ENCODE results near the gene MARK2.

The MARK2 gene

DNA sequence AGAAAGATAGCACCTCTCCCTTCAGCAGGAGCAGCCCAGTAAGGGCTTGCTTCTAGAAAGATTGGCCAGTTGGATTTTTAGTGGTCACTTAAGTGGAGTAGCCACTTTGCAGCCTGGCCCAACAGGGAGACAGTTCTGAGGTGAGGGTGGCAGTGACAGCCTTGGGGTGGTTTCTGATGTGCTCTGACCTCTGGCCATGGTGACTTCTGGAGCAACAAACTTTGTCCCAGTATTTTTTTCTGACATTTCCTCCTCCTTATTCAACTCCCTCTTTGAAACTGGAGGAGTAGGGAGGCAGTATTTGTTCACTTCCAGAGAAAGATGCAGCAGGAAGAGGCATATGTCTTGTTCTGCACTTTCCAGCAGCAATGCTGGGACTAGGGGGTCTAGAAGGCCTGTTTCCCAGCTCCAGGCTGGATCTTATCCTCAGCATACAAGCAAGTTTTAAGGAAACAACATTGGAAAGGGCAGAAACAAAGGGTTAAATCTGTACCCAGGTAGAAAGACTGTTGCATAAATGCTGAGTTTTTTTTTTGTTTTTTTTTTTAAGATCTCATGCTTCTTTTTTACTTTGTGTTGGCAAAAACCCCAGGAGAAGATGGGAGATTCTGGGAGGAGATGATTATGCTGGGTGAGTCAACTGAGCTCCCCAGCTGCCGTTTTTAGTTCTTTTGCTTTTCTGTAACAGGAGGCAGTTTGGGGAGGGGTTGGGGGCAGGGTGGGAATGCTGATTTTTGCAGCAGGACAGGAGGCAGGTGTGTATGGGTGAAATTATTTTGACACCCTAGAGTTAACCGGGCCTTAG, 40.9 kb downstream of the MARK2 start:
- DNase-seq (ENCODE audit: low read depth in 1 of 2, low spot score in 1 of 2) = no peak

DNA sequence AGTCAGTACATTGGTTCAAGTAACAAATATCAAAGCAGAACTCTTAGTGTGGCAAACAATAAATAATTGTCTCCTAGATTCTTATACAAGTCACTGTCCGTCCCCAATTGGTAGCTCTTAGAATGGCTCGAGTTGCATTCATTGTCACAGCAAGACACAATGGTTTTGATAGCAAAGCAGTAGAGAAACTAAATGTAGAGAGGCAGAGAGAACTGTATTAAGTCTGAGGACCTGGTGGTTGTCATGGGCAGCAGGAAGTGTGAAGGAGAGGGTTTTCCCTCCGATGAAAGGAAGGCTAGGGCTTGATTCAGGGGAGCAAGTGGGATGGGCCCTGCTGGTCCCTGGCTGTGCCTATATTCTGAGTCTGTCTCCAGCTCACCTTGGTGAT, 41.5 kb downstream of the MARK2 start:
- no peak for DNase-seq (ENCODE audit: low read depth in 1 of 2, low spot score in 1 of 2)

DNA sequence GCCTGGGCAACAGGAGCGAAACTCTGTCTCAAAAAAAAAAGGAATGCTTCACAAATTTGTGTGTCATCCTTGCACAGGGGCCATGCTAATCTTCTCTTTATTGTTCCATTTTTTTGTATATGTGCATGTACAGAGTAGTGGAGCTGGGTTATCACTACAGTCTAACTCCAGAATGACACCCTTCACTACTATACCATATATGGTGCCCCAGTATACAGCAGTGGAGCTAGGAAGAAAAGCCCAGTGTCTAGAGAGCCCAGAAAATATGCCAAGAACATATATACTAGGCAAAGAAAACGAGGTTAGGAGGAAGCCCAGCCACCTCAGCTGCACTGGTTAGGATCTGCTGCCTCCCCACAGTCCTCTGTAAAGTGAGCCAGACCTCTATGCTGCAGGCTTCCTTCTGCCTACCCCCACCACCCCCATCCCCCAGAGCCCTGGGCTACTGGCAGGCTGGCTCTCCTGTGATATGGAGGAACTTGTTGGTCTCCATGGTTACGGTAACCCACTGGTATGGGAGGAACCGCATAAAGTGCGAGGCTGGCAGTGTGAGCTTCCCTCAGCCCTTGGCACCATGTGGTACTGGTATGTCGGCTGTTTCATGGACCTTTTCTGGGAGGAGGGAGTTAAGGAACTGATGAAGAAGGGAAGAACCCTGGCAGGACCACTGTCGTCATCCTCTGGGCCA, 43.8 kb downstream of the MARK2 start:
- no peak for DNase-seq (ENCODE audit: low read depth in 1 of 2, low spot score in 1 of 2)

DNA sequence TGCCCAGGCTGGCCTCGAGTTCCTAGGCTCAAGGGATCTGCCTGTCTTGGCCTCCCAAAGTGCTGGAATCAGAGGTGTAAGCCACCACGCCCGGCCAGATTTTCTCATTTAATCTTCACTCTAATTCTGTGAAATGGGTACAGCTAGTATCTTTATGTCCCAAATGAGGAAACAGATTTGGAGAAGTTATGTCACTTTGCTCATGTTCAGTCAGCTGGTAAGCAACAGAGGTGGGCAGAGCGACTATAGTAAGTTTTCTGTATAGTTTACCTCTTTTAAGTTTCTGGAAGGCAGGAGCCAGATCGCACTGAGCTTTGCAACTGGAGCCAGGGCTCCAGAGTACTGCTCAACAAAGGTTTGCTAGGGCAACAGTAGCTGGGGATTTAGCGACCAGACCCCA, 44.9 kb downstream of the MARK2 start:
- DNase-seq (ENCODE audit: low read depth in 1 of 2, low spot score in 1 of 2) = no peak

DNA sequence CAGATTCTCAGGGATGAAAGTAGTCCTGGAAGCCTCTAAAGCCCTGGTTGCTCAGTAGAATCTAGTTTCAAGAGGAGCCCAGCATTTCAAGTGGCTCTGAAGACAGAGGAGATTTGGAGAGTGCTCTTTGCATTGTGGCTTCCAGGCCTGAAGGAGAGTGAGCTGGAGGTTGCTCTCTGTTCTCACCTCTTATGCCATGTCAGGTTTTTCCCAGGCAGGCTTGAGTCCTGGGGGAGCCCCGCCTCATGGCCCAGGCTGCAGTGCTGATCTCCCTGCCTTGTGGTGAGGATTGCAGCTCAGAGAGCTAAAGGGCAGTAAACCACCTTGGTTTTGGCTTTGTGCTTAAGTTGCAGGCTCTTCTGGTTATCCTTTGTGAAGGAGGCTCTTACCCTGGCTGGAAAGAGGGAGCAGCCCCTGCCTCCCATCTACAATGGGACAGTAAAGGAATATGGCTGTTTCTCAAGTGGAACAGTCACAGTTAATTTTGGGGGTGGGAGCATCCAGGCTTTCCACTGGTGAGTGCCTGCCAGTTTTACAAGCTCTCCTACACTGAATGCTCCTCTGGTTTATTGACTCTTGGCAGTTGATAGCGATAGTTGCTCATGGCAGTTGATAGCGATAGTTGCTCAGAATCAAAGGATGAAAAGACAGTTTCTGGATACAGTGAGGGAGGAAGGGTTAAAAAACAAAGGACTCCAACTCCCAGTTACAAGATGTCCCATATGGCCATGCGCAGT, 45.5 kb downstream of the MARK2 start:
- DNase-seq (ENCODE audit: low read depth in 1 of 2, low spot score in 1 of 2) = no peak

DNA sequence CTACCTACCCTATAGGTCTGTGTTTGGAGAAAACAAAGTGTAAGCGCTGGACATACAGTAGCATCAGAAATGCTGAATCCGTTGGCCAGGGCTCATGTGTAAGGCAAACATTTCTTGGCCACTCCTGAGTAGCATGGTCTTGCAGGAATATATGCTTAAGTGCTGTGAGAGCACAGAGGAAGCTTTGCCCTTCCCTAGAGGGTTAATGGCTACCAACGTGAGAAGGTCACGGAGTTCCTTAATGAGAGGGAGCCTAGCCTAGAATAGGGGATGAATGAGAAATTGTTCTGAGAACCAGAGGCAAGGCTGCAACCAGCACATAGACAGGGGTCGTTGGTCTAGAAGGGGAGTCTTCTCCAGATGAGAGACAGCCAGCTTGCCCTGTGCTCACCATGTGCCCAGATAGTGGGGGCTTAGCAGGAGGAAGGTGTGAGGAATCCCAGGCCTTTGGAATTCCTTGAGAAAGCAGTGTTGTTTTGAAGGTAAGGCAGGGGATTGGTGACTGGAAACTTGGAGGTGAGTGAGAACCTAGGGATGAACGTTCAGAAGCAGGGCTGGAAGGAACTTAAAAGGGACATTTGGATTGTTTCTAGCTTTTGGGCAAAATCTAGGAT, 48.6 kb downstream of the MARK2 start:
- DNase-seq (ENCODE audit: low read depth in 1 of 2, low spot score in 1 of 2) = no peak

DNA sequence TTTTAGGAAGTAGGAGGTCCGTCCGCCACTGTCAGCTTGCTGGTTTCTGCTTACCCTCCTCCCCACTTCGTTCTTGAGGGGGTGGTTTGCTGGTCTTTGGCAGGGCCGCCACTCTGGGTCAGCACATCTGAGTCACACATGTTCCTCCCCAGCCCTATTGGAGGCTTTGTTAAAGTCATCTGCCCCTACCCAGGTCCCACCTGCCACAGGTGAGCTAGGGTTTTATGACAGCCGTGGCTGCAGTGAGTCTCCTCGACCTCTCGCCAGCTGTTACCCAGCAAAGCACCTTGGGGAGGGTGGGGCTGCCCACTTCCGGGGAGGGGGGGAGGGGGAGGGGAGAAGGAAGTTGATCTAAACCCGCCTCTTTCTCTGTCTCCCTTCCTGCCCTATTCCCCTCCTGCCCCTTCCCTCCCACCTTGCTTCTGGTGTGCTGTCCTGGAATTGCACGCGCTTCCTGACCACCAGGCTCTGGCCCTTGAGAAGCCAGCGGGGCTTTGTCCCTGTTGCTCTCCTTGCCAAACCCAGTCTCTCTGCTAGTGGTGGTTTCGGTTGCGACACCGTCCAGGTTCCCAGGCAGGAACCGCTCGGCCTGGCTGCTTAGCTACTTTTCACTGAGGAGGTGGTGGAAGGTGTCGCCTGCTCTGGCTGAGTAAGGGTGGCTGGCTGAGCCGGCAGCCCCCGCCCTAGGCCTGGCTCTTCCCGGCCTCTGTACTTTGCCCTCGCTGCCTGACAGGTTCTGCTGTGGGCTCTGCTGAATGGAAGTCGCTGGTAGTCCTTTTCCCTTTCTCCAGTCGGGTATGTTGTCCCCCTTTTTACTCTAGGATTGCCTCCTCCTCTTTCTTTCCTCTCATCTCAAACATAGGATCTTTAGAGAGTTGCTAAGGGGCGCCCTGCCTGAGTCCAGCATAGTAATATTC, 49.5 kb downstream of the MARK2 start:
- DNase-seq (ENCODE audit: low read depth in 1 of 2, low spot score in 1 of 2) = peak; percentile 29 to 59

DNA sequence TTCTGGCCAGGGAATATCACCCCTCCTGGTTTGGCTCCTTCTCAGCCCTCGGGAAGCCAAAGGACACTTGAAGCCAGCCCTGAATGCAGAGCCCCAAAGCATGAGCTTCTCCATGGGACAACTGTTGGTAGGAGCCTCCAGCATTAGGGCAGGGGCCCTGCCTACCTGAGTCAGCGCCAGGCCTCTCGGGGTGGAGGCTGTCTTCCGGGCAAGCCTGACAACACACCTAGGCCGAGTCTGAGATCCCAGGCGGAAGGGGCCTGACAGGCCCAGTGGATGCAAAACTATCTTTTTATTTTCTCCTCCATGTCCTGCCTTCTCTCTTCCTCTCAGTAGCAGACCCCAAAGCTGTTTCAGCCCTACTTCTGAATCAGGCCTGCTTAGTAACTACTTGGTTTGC, 50.4 kb downstream of the MARK2 start:
- no peak for DNase-seq (ENCODE audit: low read depth in 1 of 2, low spot score in 1 of 2)

DNA sequence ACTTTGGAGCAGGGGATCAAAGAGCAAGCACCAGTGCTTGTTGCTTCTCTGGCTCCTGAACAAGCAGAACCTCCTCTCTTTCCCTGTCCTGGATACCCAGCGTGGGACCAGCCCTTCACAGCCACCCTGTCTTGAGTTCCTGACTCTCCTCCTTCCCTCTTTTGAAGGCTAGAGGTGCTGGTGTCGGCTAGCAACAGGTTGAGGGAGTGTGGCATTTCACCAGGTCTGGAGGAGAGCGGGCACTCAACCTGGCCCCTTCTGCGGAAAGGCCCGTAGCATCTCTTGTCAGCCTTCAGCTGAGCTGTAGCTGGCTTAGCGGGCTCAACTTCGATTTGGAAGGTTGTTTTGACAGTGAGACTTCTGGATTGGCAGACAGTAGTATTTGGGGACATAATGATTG, 51.5 kb downstream of the MARK2 start:
- DNase-seq (ENCODE audit: low read depth in 1 of 2, low spot score in 1 of 2) = no peak

DNA sequence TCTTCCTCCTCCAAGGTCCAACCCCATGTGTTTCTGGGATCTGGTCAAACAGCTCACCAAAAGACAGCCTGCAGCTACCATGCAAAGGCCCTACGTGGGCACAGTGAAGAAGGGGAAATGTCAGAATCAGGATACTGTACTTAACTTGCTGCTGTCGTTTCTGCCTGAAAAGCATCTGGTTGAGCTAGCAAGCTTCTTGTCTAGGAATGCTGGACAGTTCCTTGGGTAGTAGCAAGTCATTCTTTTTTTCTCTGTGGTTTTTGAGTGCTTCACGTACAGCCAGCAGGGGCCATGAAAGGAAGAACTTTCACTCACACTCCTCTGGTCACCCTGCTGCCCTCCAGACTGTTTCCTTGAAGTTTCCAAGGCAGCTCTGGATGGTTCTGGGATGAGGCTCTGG, 53.3 kb downstream of the MARK2 start:
- no peak for DNase-seq (ENCODE audit: low read depth in 1 of 2, low spot score in 1 of 2)

DNA sequence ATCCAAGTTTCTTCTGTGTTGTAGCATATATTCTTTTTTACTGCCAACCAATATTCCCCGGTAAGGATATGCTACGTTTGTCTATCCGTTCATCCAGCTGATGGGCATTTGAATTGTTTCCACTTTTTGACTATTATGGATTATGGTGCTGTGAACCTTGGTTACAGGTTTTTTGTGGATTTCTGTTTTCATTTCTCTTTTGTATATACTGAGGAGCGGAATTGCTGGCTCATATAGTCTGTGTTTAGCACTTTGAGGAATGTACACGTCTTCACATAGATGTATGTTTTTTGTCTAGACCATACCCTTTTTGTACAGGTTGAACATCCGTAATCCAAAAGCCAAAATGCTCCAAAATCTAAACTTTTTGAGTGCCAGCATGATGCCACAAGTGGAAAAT, 54.4 kb downstream of the MARK2 start:
- DNase-seq (ENCODE audit: low read depth in 1 of 2, low spot score in 1 of 2) = no peak

DNA sequence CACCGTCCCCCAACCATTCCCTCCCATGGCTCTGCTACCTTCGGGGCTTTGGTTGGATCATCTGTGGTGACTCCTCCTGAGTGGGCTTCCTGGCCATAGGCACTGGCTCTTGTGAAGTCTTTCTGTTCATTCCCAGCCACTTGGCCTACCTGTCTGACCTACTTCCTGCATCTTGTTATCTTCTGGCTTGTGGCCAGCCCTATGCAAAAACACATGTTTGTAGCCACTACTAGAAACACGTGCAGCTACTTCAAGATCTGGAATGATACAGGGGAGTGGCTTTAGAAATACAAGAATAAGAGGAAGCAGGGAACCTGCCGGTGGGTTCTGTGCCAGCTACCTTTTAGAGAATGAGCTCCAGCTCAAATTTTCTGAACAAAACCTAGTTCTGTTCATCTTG, 57.2 kb downstream of the MARK2 start:
- no peak for DNase-seq (ENCODE audit: low read depth in 1 of 2, low spot score in 1 of 2)

DNA sequence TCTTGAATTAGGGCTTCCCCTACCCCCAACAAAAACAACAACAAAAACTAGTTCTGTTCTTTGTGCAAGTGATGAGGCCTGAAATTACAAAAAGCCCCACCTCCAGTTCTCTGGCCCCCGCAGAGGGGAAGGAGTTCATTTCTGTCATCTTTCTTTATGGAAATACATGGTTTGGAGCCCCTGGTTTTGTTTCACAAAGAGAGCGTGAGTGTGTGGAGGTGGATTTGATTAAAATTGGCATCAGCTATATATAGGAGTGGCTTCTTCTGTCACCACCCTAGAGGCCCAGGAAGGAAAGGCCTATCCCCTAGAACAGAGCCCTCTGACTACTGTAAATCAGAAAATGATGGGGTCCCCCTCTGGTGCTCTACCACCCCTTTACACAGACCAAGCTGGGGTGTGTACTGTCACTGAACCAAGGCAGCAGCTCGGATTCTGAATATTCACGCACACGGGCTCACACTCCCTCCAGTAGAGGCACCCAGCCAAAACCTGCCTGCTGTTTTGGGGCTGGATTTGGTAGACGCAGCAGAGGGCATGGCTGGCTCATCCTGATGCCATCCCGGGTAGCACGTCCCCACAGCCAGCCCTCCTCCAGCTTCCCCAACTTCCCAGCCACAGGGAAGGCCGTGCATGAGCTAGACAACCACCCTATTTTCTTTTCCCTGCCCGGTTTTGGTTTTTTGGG, 58.7 kb downstream of the MARK2 start:
- DNase-seq (ENCODE audit: low read depth in 1 of 2, low spot score in 1 of 2) = no peak

DNA sequence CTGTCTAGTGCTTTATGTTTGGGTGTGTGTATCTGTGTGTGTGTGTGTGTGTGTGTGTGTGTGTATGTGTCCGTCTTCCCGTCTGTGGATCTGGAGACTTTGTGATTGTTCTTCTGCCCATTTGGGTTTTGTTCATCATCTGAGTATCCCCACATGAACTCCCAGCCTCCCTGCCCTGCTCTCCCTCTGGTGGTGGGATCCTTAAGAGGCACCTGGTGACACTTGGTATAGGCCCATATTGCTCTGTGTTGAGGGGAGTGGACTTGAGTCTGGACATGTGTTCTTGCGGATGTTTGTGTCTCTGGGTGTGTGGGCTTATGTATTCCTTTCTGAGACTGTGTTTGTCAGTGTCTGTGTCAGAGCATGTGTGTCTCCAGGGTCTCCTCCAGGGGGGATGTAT, 62.8 kb downstream of the MARK2 start:
- DNase-seq (ENCODE audit: low read depth in 1 of 2, low spot score in 1 of 2) = no peak

DNA sequence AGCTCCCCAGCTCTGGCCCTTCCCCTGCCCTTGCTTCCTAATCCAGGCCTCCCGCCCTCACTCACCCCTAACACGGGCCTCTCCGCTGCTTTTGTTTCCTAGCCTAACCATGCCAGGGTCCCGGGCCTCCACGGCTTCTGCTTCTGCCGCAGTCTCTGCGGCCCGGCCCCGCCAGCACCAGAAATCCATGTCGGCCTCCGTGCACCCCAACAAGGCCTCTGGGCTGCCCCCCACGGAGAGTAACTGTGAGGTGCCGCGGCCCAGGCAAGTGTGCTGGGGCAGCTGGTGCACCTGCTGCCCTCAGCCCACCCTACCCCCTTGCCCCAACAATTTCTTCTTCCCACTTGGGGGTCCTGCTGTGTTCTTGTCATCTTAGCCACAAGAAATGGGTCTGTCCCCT, 65.0 kb downstream of the MARK2 start:
- DNase-seq (ENCODE audit: low read depth in 1 of 2, low spot score in 1 of 2) = no peak

DNA sequence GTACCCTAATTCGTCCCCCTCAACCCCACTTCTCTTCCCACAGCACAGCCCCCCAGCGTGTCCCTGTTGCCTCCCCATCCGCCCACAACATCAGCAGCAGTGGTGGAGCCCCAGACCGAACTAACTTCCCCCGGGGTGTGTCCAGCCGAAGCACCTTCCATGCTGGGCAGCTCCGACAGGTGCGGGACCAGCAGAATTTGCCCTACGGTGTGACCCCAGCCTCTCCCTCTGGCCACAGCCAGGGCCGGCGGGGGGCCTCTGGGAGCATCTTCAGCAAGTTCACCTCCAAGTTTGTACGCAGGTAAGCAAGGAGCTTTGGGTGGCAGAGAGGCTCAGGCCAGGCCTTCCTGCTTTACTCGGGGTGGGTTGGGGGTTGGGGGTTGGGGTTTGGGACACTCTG, 65.8 kb downstream of the MARK2 start:
- no peak for DNase-seq (ENCODE audit: low read depth in 1 of 2, low spot score in 1 of 2)

DNA sequence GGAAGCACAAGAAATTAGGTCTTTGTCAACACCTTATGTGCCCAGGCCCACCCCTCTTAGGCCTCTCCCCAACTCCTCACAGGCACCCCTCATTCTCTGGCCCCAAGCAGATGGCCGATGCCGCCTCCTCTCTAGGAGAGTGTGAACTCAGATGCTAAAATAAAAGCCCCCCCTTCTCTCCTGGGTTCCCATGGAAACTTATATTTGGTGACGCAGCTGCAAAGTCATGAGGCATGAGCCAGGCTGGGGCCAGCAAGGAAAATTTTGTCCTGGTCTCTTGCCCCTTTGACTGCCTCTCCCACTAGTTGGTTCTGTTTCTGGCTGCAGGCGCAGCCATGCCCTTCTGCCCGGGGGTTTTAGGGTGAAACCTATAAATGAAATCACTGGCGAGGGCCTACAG, 66.3 kb downstream of the MARK2 start:
- no peak for DNase-seq (ENCODE audit: low read depth in 1 of 2, low spot score in 1 of 2)

DNA sequence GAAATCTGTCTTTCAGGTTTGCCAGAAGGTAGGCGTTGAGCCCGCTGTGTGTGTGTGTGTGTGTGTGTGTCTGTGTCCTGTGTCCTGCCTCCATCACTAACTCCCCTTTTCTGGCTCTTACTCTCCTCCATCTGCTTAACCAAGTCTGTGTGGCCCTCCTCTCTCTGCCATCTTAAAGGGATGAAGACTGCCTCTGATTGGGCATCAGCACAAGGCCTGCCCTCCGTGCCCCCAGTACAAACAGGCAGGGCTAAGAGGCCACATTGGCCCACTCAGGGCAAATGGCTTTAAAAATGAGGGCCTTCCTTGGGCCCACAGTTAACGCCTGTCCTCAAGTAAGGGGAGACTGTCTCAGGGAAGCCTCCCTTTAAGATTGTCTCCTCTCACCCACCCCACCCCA, 67.2 kb downstream of the MARK2 start:
- no peak for DNase-seq (ENCODE audit: low read depth in 1 of 2, low spot score in 1 of 2)

DNA sequence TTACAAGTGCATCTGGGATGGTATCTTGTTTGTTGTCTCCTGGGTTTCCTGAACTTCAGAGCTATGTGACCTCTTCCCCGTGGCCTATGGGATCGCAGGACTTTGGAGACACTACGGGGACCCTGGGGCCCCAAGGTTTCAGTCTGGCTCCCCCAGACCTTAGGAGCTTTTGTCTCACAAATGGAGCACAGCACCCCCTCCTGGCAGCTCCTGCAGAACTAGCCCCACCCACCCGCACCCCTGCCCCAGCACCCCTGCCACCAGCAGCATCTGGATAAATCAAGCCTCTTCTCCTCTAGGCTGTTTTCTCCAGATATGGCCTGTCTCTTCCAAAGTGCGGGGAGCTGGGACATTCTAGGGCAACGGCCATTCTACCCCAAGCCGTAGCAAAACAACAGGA, 67.7 kb downstream of the MARK2 start:
- no peak for DNase-seq (ENCODE audit: low read depth in 1 of 2, low spot score in 1 of 2)

DNA sequence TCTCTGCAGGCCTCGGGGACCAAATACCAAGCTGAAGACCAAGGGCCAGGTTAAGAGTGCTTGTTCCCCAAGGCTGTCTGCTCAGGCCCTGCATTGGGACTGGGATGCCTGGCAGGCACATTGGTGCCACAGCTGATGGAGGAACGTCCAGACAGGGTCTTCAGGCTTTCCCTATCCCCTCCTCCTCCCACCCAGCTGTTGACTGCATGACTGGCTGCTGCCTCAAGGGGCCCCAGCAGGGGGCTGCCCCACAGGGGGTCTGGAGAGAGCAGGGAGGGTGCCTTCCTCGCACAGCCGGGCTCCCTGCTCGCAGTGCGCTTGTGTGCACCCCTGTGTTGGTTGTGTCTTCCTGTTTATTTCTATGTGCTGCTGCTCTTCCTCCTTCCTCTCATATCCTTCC, 68.2 kb downstream of the MARK2 start:
- no peak for DNase-seq (ENCODE audit: low read depth in 1 of 2, low spot score in 1 of 2)

Data from activated CD4-positive, alpha-beta T cell treated with anti-CD3 and anti-CD28 coated beads, Interleukin-2, amount 50 U/mL, for 24 hours (primary cell).